Astrocyte (in vitro differentiated cells and primary cell): ENCODE measurements around the gene ERMAP. TPM values are rescaled to one million over a fixed set of nuclear protein-coding genes. Genes with fewer than 3 reads are reported as not detected.

Experiments
- DNase-seq: peaks from one replicate; pipeline ENCODE4 v3.0.0-alpha.2; 2010; ENCODE audit warnings: low read depth
- FAIRE-seq: peaks from 2 replicates; lab custom pipeline; 2011; peaks lifted over from hg19 to GRCh38; lab: Jason Lieb, UNC
- H2AFZ ChIP-seq: 2 replicates; pipeline ENCODE4 v1.6.0; 2012; ENCODE audit warnings: low read depth, low read length, inconsistent platforms
- H3K27ac ChIP-seq: 2 replicates; pipeline ENCODE4 v1.5.1; 2011; ENCODE audit warnings: low read depth, low read length, inconsistent platforms
- H3K27me3 ChIP-seq: 2 replicates; pipeline ENCODE4 v1.6.0; 2011; ENCODE audit warnings: low read length, inconsistent platforms; ENCODE audit not compliant: insufficient read depth
- H3K36me3 ChIP-seq: 2 replicates; pipeline ENCODE4 v1.5.1; 2011; ENCODE audit warnings: low read length, inconsistent platforms; ENCODE audit not compliant: insufficient read depth
- H3K4me1 ChIP-seq: 2 replicates; pipeline ENCODE4 v1.5.1; 2011; ENCODE audit warnings: low read length, inconsistent platforms; ENCODE audit not compliant: insufficient read depth
- H3K4me2 ChIP-seq: 2 replicates; pipeline ENCODE4 v1.6.0; 2012; ENCODE audit warnings: low read length, inconsistent platforms
- H3K4me3 ChIP-seq: 2 replicates; pipeline ENCODE4 v1.5.1; 2011; ENCODE audit warnings: low read depth, mild to moderate bottlenecking, low read length, inconsistent platforms; ENCODE audit not compliant: insufficient read depth
- H3K79me2 ChIP-seq: 2 replicates; pipeline ENCODE4 v1.6.0; 2012; ENCODE audit warnings: mild to moderate bottlenecking, low read length, inconsistent platforms; ENCODE audit not compliant: insufficient read depth
- H3K9ac ChIP-seq: 2 replicates; pipeline ENCODE4 v1.6.0; 2012; ENCODE audit warnings: mild to moderate bottlenecking, low read length, inconsistent platforms
- H3K9me3 ChIP-seq: 2 replicates; pipeline ENCODE4 v1.5.1; 2012; ENCODE audit warnings: low read depth, mild to moderate bottlenecking, low read length, inconsistent platforms; ENCODE audit not compliant: insufficient read depth
- H4K20me1 ChIP-seq: 2 replicates; pipeline ENCODE4 v1.6.0; 2012; ENCODE audit warnings: low read length, inconsistent platforms; ENCODE audit not compliant: insufficient read depth
- H3K27ac Mint-ChIP-seq: one replicate; pipeline ENCODE4 v1.8.0; 2021; ENCODE audit warnings: mild to moderate bottlenecking, mixed read lengths; ENCODE audit not compliant: unreplicated experiment
- H3K27me3 Mint-ChIP-seq: one replicate; pipeline ENCODE4 v1.8.0; 2021; ENCODE audit warnings: low read depth, mixed read lengths; ENCODE audit not compliant: unreplicated experiment
- H3K36me3 Mint-ChIP-seq: one replicate; pipeline ENCODE4 v1.8.0; 2021; ENCODE audit warnings: low read depth, mixed read lengths; ENCODE audit not compliant: unreplicated experiment
- H3K4me1 Mint-ChIP-seq: one replicate; pipeline ENCODE4 v1.8.0; 2021; ENCODE audit warnings: low read depth, mixed read lengths; ENCODE audit not compliant: unreplicated experiment
- H3K4me3 Mint-ChIP-seq: one replicate; pipeline ENCODE4 v1.8.0; 2021; ENCODE audit warnings: mild to moderate bottlenecking, moderate library complexity, mixed read lengths; ENCODE audit not compliant: unreplicated experiment
- H3K9me3 Mint-ChIP-seq: one replicate; pipeline ENCODE4 v1.8.0; 2021; ENCODE audit warnings: mild to moderate bottlenecking, mixed read lengths; ENCODE audit not compliant: unreplicated experiment
- CTCF ChIP-seq: IDR thresholded peaks from 2 replicates; pipeline ENCODE4 v1.5.1; 2011; ENCODE audit warnings: low read depth, mild to moderate bottlenecking, inconsistent platforms, low read length, moderate library complexity; ENCODE audit not compliant: insufficient read depth
- EZH2 ChIP-seq: IDR thresholded peaks from 2 replicates; pipeline ENCODE4 v1.6.1; 2012; ENCODE audit warnings: mild to moderate bottlenecking, low read length, inconsistent platforms; ENCODE audit not compliant: insufficient read depth
- total RNA-seq: library from RNA; stranded (reverse); gene quantifications from 2 replicates; pipeline ENCODE4 v1.2.1, GENCODE V29; 2021

The ERMAP gene
- total RNA-seq, 1 donor from 2014 or later: 8.9 TPM

GRCh38 chr1:42847111-42847595, 30.2 kb downstream of the ERMAP start:
- DNase-seq (no peak), FAIRE-seq (no peak)
- peaks cover 28% of the 10 kb centered on the region for H3K79me2 ChIP-seq
- peak overlapping the region; percentile 31 for H3K27ac ChIP-seq
- H3K9ac ChIP-seq: peak overlapping the region; percentile 88
- Mint-ChIP-seq H3K4me3 (peak overlapping the region; percentile 96), H3K4me1 (peaks cover 13% of the 10 kb centered on the region), H3K27ac (peak overlapping the region; percentile 68), H3K36me3 (peaks cover 23% of the 10 kb centered on the region), H3K9me3 (no peaks in the 10 kb centered on the region), H3K27me3 (no peaks in the 10 kb centered on the region)
- no peaks in the 10 kb centered on the region for H3K27me3 ChIP-seq
- H2AFZ ChIP-seq: peak overlapping the region; percentile 96
- peaks cover 19% of the 10 kb centered on the region for H3K36me3 ChIP-seq
- peak overlapping the region; percentile 100 for H3K4me2 ChIP-seq
- TF ChIP-seq CTCF (no peak), EZH2 (no peak)
- H3K4me1 ChIP-seq: peaks cover 8% of the 10 kb centered on the region
- peak overlapping the region; percentile 89 for H3K4me3 ChIP-seq
- H3K9me3 ChIP-seq: peaks cover 13% of the 10 kb centered on the region
- peaks cover 8% of the 10 kb centered on the region for H4K20me1 ChIP-seq

- Mint-ChIP-seq H3K9me3 (no peaks in the 10 kb centered on the region), H3K4me3 (peak overlapping the region; percentile 96), H3K27me3 (no peaks in the 10 kb centered on the region), H3K4me1 (peaks cover 19% of the 10 kb centered on the region), H3K36me3 (peaks cover 21% of the 10 kb centered on the region), H3K27ac (no peak overlapping the region)
- no peak overlapping the region for H3K4me3 ChIP-seq
- H4K20me1 ChIP-seq: peaks cover 8% of the 10 kb centered on the region
- peaks cover 19% of the 10 kb centered on the region for H3K36me3 ChIP-seq
- H3K4me1 ChIP-seq: peaks cover 8% of the 10 kb centered on the region
- H3K9ac ChIP-seq: no peak overlapping the region
- peak overlapping the region; percentile 100 for H3K4me2 ChIP-seq
- DNase-seq: no peak
- no peak for TF ChIP-seq CTCF
- TF ChIP-seq EZH2: no peak
- peaks cover 16% of the 10 kb centered on the region for H3K9me3 ChIP-seq
- FAIRE-seq: no peak
- H3K27ac ChIP-seq: no peak overlapping the region
- no peaks in the 10 kb centered on the region for H3K27me3 ChIP-seq
- no peak overlapping the region for H2AFZ ChIP-seq
- H3K79me2 ChIP-seq: peaks cover 28% of the 10 kb centered on the region
These were observed 31.0 kb downstream of the ERMAP start for GRCh38 chr1:42847721-42848460.
